ENCODE results near the gene SCGB3A1.

Gene SCGB3A1, protein sequence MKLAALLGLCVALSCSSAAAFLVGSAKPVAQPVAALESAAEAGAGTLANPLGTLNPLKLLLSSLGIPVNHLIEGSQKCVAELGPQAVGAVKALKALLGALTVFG

DNA sequence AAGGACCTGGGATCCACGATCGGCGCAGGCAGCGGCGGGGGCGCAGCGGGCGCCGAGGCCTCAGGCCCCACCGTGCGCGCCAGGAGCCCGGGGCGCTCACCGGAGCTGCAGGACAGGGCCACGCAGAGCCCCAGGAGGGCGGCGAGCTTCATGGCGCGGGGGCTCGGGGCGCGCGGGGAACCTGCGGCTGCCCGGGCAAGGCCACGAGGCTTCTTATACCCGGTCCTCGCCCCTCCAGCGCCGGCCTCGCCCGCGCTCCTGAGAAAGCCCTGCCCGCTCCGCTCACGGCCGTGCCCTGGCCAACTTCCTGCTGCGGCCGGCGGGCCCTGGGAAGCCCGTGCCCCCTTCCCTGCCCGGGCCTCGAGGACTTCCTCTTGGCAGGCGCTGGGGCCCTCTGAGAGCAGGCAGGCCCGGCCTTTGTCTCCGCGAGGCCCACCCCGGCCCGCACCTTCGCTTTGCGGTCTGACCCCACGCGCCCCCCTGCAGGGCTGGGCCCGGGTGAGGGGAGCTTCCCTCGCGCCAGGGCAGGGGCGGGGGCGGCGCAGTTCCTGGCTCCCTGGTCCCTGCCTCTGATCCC is at the start of gene SCGB3A1:
TSS of gene SCGB3A1 (minus strand) at position 189 of the 577 bp plus-strand sequence. CDS start at position 152, 37 bp downstream.
- H3K9me3 Mint-ChIP-seq, result no peaks in the 10 kb centered on the region
- no peak within 1 kb of the TSS for H3K4me3 Mint-ChIP-seq
- H3K27me3 Mint-ChIP-seq (ENCODE audit: low read depth), result peaks cover 41% of the 10 kb centered on the region
- H3K27ac Mint-ChIP-seq, result no peak within 1 kb of the TSS
- H3K4me1 Mint-ChIP-seq (ENCODE audit: low read depth), result peaks cover 4% of the 10 kb centered on the region
- no peaks in the 10 kb centered on the region for H3K36me3 Mint-ChIP-seq (ENCODE audit: low read depth)

DNA sequence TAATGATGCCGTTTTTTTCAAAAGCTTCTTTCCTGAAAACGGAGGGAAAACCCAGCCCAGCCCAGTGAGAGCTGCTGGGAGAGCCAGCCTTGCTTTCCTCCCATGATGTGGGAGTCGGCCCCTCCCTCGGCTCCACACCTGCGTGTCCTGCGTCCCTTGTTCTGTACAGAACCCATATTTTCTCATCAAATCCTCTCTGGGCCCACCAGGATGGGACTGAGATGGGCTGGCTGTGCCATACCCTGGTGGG is 49.2 kb upstream of the SCGB3A1 start:
- H3K9me3 Mint-ChIP-seq, result no peaks in the 10 kb centered on the region
- no peaks in the 10 kb centered on the region for H3K4me1 Mint-ChIP-seq (ENCODE audit: low read depth)
- no peak overlapping the region for H3K27ac Mint-ChIP-seq
- no peak overlapping the region for H3K4me3 Mint-ChIP-seq
- no peaks in the 10 kb centered on the region for H3K36me3 Mint-ChIP-seq (ENCODE audit: low read depth)
- H3K27me3 Mint-ChIP-seq (ENCODE audit: low read depth), result no peaks in the 10 kb centered on the region

DNA sequence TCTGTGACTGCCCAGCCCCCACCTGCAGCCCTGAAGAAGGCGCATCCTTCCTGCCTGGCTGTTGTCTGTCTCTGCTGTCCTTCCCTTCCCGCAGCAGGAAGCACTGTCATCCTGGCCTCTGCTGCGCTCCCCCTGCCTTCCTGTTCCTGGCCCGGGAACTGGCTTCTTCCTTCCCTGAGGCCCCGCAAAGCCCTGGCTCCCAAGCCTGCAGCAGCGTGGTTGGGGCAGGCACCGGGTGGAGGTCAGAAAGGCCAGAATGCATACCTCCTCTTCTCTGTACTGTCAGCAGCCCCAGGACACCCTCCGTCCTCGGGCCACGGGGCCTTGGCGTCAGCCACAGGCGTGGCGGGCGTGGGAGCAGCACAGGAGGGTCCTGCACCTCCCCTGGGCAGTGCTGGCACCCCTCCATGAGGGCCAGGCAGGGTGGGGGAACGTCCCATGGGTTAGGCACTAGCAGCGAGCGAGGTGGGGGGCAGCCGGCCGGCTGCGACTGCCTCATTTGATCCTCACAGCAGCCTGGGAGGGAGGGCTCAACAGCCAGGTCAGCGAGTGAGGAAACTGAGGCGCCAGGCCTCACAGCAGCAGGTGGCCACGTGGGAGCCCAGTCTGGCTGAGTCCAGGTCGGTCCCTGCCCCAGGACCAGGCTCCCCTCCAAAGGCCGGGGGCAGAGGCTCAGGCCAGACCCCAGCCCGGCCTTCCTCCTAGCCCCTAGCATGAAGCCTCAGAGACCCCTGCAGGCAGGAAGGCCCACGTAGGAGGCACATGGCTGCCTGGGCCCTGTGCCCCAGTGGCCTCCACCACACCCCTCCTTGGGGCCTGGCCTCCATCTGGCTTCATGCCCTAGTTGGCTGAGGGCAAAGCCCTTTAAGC is 48.7 kb upstream of the SCGB3A1 start:
- no peaks in the 10 kb centered on the region for H3K36me3 Mint-ChIP-seq (ENCODE audit: low read depth)
- H3K27ac Mint-ChIP-seq, result no peak overlapping the region
- no peak overlapping the region for H3K4me3 Mint-ChIP-seq
- no peaks in the 10 kb centered on the region for H3K27me3 Mint-ChIP-seq (ENCODE audit: low read depth)
- no peaks in the 10 kb centered on the region for H3K4me1 Mint-ChIP-seq (ENCODE audit: low read depth)
- no peaks in the 10 kb centered on the region for H3K9me3 Mint-ChIP-seq

DNA sequence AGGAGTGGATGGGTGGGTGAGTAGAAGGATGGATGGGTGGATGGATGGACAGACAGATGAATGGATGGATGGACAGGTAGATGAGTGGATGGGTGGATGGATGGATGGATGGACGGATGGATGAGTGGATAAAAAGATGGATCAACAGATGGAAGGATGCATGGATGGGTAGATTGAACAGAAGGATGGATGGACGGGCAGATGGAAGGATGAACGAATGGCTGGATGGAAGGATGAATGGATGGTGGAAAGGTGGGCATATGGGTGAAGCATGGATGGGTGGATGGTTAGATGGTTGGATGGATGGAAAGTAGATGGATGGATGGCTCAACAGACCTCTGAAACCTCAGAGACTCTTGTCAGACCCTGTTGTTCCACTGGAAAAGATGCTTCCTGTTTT is 48.0 kb upstream of the SCGB3A1 start:
- H3K4me1 Mint-ChIP-seq (ENCODE audit: low read depth), result no peaks in the 10 kb centered on the region
- H3K36me3 Mint-ChIP-seq (ENCODE audit: low read depth), result no peaks in the 10 kb centered on the region
- H3K4me3 Mint-ChIP-seq, result no peak overlapping the region
- H3K27ac Mint-ChIP-seq, result no peak overlapping the region
- no peaks in the 10 kb centered on the region for H3K27me3 Mint-ChIP-seq (ENCODE audit: low read depth)
- H3K9me3 Mint-ChIP-seq, result no peaks in the 10 kb centered on the region

DNA sequence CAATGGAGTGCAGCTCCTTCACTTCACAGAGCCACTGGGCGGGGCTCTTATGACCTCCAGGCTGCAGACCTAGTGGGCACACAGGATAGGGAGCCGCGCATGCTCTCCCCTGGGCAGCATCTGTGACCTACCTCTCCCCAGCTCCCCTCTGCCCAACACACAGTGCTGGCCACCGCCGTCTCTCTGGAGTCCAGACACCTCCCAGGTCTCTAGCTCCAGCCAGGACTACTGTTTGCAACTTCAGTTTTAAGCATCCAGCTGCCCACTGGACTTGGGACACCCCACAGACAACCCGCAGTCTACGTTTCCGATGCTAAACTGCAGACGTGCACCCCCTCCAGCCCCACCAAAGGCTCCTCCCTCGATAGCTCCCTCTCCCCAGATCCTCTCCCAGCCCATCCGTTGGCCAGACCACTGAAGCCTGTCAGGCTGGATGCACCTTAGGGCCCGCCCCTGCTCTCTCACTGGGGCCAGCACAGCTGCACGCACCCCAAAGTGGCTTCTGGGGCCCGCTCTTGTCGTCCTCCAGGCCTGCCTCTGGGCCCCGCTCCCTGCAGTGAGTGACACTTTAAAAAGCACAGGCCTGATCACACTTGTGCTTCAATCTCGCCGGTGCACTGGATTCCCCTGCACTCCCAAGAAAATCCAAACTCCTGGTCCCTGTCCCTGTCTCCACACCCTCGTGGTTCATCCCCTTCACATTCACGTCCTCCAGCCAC is 46.8 kb upstream of the SCGB3A1 start:
- Mint-ChIP-seq H3K27ac (no peak overlapping the region), H3K36me3 (ENCODE audit: low read depth) (no peaks in the 10 kb centered on the region), H3K27me3 (ENCODE audit: low read depth) (no peaks in the 10 kb centered on the region), H3K4me1 (ENCODE audit: low read depth) (no peaks in the 10 kb centered on the region), H3K4me3 (no peak overlapping the region), H3K9me3 (no peaks in the 10 kb centered on the region)

DNA sequence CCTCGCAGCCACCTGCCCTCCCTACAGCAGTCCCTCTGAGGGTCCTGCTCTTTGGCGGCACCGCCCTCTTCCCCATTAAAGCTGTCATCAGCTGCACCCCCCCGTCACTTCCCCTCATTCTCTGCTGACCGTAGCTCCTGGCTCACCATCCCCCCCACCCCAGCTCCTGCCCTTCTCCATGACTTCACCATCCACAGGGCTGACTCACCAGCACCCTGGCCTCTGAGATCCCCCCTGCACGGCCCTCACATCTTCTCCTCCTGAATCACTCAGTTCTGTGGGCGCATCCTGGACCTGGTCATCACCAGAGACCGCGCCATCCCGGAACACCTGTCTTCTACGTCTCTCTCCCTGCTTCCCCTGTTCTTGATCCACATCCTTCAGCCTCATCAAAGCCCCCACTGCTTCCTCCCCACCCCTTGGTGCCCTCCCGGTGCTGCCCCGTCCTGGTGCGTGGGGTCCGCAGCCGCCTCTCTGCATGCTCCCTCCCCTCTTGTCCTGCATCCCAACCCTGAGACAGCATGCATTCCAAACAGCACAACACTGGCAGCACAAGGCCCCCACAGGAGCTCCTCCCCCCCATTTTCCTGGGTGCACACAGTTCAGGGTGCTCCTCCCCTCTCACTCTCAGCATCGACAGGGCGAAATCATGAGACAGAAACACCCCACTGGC is 45.2 kb upstream of the SCGB3A1 start:
- no peak overlapping the region for H3K4me3 Mint-ChIP-seq
- no peak overlapping the region for H3K27ac Mint-ChIP-seq
- no peaks in the 10 kb centered on the region for H3K36me3 Mint-ChIP-seq (ENCODE audit: low read depth)
- no peaks in the 10 kb centered on the region for H3K27me3 Mint-ChIP-seq (ENCODE audit: low read depth)
- H3K4me1 Mint-ChIP-seq (ENCODE audit: low read depth), result no peaks in the 10 kb centered on the region
- H3K9me3 Mint-ChIP-seq, result no peaks in the 10 kb centered on the region

DNA sequence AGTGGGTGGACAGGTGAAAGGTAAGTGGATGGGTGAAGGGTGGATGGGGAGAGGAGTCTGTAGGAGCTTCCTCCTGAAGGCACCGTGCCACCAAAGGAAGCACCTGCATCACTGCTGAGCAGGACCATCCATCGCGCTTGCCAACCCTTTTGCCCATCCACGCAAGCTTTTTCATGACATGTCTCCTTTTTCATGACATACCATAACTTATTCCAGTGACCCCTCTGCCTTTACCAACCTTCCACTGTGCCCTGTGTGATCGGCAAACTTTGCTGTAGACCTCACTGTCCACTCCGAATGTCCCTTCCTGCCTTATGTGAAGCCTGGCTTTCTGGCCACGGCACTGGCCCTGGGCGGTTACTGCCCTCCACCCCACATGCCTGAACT is 44.7 kb upstream of the SCGB3A1 start:
- H3K36me3 Mint-ChIP-seq (ENCODE audit: low read depth), result no peaks in the 10 kb centered on the region
- H3K4me1 Mint-ChIP-seq (ENCODE audit: low read depth), result no peaks in the 10 kb centered on the region
- H3K27ac Mint-ChIP-seq, result no peak overlapping the region
- H3K27me3 Mint-ChIP-seq (ENCODE audit: low read depth), result no peaks in the 10 kb centered on the region
- H3K9me3 Mint-ChIP-seq, result no peaks in the 10 kb centered on the region
- H3K4me3 Mint-ChIP-seq, result no peak overlapping the region

DNA sequence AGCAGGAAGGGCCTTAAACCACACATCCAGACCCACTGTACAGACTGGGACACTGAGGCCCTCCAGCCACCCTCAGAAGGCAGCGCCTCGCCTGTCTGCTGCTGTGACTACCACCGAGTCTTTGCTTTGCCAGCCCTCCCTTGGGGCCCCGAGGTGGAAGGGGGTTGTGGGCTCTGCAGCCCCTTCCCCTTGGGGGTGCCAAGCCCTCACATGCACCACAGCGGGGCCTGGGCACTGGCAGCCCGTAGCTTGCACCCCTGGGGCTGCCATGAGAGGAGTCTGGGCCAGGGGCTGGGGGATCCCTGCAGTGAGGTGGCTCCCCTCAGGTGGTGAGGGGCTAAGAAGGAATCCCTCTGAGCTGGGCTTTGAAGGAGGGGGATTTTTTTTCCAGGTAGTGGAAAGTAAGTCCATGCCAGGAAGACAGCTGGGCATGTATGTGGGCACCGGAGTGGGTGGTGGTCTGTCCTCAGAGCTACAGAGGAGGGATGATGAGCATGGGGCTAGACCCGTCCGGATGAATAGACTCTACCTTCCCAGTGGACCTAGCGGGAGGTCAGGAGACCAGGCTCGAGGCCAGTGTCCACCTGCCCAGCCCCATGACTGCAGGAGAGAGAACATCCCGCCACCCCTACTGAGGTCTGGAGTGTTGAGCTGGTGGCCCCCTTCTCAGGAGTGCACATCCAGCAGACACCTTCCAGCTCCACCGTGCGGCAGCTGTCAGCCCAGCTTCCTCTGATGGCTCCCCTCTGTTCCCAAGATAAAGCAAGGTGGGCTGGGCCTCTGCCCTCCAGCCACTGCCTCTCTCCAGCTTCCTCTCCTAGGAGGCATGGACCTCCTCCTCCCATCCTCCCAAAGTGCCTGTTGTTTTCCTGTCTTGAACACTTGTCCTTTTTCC is 42.2 kb upstream of the SCGB3A1 start:
- Mint-ChIP-seq H3K4me3 (no peak overlapping the region), H3K4me1 (ENCODE audit: low read depth) (no peaks in the 10 kb centered on the region), H3K27me3 (ENCODE audit: low read depth) (no peaks in the 10 kb centered on the region), H3K27ac (no peak overlapping the region), H3K9me3 (no peaks in the 10 kb centered on the region), H3K36me3 (ENCODE audit: low read depth) (no peaks in the 10 kb centered on the region)

DNA sequence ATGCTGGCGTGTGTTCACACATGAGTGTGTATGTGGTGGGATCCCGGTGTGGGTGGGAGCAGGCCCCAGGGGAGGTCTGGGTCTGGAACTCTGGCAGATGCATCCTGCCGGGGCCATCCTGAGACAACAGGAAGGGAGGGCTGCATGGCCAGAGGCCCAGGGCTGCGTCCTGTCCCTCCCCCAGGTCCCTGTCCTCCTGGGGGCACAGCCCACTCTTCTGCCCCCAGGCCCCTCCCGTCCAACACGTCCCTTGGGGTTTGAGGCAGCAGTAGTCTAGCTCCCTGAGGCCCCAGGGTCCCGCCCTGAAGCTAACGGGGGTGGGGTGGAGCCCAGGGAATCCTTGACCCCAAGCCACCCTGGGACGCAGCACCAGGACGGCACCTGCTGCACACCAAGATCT is 41.5 kb upstream of the SCGB3A1 start:
- no peaks in the 10 kb centered on the region for H3K4me1 Mint-ChIP-seq (ENCODE audit: low read depth)

DNA sequence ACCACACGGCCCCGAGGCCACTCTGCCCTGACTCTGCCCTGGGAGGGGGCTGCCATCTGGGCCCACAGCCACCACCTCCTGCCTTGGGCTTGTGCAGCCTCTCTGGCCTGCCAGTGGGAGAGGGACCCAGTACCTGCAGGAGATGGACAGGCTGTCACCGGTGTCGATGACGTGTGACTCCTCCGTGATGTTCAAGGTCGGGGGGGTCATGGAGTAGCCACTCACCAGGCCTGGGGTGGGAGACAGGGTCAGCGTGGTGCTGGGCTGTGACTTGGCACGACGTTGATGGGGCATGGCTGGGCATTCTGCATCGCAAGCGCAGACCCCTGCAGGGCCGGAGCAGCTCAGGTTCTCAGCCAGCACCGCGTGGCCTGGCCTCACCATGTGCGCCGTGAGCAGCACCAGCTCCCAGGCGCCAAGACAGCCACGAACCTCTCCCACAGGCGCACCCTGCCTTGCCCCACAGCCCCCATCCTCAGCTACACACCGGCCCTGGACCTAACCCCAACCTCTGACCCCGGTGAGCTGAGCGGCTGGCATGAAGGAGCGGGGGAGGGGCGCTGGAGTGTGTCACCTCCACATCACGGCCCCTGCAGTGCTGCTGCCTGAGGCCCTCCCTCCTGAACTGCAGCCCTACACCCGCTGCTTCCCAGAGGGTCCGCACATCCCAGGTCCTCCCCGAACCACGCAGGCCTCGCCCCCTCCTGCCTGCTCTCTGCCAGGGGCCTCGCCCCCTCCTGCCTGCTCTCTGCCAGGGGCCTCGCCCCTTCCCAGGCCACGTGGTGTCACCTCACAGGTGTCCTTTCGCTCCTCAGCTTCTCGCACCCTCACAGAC is 40.5 kb upstream of the SCGB3A1 start:
- H3K27me3 Mint-ChIP-seq (ENCODE audit: low read depth), result no peaks in the 10 kb centered on the region
- no peaks in the 10 kb centered on the region for H3K4me1 Mint-ChIP-seq (ENCODE audit: low read depth)
- H3K27ac Mint-ChIP-seq, result no peak overlapping the region
- no peaks in the 10 kb centered on the region for H3K9me3 Mint-ChIP-seq
- no peaks in the 10 kb centered on the region for H3K36me3 Mint-ChIP-seq (ENCODE audit: low read depth)
- H3K4me3 Mint-ChIP-seq, result no peak overlapping the region

More for the DNA sequence above, 41.5 kb upstream of the SCGB3A1 start:
- Mint-ChIP-seq H3K27ac (no peak overlapping the region), H3K36me3 (ENCODE audit: low read depth) (no peaks in the 10 kb centered on the region), H3K4me3 (no peak overlapping the region), H3K9me3 (no peaks in the 10 kb centered on the region), H3K27me3 (ENCODE audit: low read depth) (no peaks in the 10 kb centered on the region)

DNA sequence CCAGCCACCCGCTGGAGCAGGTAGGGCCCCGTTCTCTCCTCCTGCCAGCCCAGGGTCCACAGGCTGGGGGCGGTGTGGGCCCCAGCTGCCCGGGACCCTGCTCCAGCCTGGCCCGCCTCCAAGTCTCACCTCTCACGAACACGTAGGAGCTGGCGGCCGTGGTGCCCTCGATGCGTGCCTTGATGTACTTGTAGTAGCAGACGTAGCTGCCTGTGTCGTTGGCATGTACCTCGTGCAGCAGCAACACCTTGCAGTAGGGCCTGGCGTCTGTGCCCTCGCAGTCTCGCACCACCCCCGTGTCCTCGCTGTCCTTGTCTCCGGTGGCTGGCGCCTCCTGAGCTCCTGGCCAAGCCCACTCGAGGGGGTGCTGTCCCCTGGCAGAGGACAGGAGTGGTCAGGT is 39.1 kb upstream of the SCGB3A1 start:
- Mint-ChIP-seq H3K27me3 (ENCODE audit: low read depth) (no peaks in the 10 kb centered on the region), H3K9me3 (no peaks in the 10 kb centered on the region), H3K27ac (no peak overlapping the region), H3K36me3 (ENCODE audit: low read depth) (no peaks in the 10 kb centered on the region), H3K4me1 (ENCODE audit: low read depth) (no peaks in the 10 kb centered on the region), H3K4me3 (no peak overlapping the region)

DNA sequence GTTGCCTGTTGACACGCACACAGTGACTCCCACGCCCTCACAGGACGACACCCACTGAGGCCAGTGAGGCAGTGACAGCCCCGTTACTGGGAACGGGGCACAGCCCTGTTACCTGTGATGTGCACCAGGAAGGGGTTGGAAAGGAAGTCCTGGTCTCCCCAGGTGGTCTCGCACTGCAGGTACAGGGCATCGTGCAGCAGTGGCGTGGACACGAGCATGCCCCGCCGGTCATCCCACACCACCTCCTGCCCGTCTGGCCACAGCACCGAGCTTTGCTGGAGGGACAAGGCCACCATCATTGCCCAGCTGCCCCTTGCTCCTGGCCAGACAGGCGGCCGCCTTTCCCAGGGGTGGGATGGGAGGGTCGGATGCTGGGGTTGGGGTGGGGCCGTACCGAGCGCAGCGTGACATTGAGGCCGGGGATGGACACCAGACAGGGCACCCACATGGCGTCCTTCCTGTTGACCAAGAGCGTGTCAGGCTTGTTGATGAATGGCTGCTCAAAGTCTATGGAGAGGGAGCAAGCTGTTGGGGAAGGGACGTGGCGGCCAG is 38.6 kb upstream of the SCGB3A1 start:
- Mint-ChIP-seq H3K4me1 (ENCODE audit: low read depth) (no peaks in the 10 kb centered on the region), H3K27me3 (ENCODE audit: low read depth) (no peaks in the 10 kb centered on the region), H3K9me3 (no peaks in the 10 kb centered on the region), H3K36me3 (ENCODE audit: low read depth) (no peaks in the 10 kb centered on the region), H3K27ac (no peak overlapping the region), H3K4me3 (no peak overlapping the region)
